ENCODE results near the gene CYP27B1. TPM values are rescaled to one million over a fixed set of nuclear protein-coding genes. Genes with fewer than 3 reads are reported as not detected.
"Not testable (repeated sequence)": the region's sequence is repeated elsewhere in the genome, so short reads cannot be mapped to it uniquely, and the experiment has no call there.

CYP27B1 gene
- total and polyA plus RNA-seq, 5 donors, result 0.12 to 0.22 (median 0.16) TPM; not detected in 1

GRCh38 chr12:57723630-57723962 lies 43.3 kb downstream of the CYP27B1 start:
- Histone ChIP-seq H3K9me3 (ENCODE audit: control insufficient read depth, low read length) (no peaks in the 10 kb centered on the region), H3K27me3 (ENCODE audit: control insufficient read depth, insufficient read depth) (no peaks in the 10 kb centered on the region), H3K4me3 (ENCODE audit: low read length) (no peak overlapping the region), H3K4me1 (ENCODE audit: control insufficient read depth, insufficient read depth, low read length) (peaks cover 2% of the 10 kb centered on the region), H3K27ac (ENCODE audit: low read length) (no peak overlapping the region)
- WGBS, result 55% methylated on average over 2 of the region's 2 CpGs
- ATAC-seq, result no peak
- intact Hi-C loops (cut with DNase I), result no loop called here
- no peak for DNase-seq

DNA sequence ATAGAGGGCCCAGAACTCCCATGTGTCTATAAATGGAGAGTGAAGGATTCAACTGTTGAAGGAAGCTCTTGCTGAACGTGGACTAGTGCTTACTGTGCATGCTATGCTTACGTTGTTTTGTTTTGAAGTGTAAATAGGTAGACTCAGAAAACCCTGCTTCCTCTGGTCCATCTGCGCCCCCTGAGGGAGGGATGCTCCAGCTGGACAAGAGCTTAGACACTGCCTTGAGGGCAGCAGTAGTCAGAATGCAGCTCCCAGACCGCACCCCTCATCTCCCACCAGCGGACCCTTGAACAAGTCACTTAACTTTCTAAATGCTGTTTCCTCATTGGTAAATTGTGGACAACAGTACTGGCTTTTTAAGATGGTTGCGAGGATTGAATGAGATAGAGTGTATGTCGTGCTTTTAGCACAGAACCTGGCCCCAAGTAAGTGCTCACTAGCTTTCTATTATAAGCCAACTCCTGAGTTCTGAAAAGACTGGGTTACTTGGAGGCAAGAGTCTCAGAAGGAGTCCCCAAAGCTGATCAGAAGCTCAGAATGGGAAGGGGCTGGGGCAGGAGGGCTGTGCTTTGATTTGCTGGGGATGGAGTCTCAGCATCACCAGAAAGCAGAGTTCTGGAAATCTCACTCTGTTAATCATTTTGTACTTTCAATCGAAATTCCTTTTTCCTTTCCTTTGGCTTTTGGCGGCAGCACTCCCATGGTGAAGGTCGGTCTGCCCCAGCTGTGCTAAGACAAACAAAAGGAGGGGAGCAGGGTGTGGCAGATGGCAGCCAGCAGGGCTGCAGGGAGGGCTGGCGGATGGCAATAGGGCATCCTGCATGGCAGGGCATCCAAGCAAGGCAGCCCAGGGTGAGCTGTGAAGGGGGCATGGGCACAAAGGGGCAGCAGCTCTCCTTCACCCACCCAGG lies 43.9 kb downstream of the CYP27B1 start:
- WGBS, result 53% methylated on average over 11 of the region's 11 CpGs
- no peak for DNase-seq

GRCh38 chr12:57721846-57722608 lies 44.9 kb downstream of the CYP27B1 start:
- H3K9me3 ChIP-seq (ENCODE audit: control insufficient read depth, low read length); intact Hi-C loops (cut with DNase I); DNase-seq; H3K4me1 ChIP-seq (ENCODE audit: control insufficient read depth, insufficient read depth, low read length); ATAC-seq; H3K27me3 ChIP-seq (ENCODE audit: control insufficient read depth, insufficient read depth); H3K4me3 ChIP-seq (ENCODE audit: low read length); H3K27ac ChIP-seq (ENCODE audit: low read length): not testable (repeated sequence)
- WGBS, result 93% methylated on average over 16 of the region's 16 CpGs

More for the DNA sequence above, 43.9 kb downstream of the CYP27B1 start:
- H3K4me1 ChIP-seq (ENCODE audit: control insufficient read depth, insufficient read depth, low read length), result peaks cover 2% of the 10 kb centered on the region
- H3K27me3 ChIP-seq (ENCODE audit: control insufficient read depth, insufficient read depth), result no peaks in the 10 kb centered on the region
- no peaks in the 10 kb centered on the region for H3K9me3 ChIP-seq (ENCODE audit: control insufficient read depth, low read length)
- ATAC-seq, result no peak
- no peak overlapping the region for H3K4me3 ChIP-seq (ENCODE audit: low read length)
- no peak overlapping the region for H3K27ac ChIP-seq (ENCODE audit: low read length)
- intact Hi-C loops (cut with DNase I), result no loop called here

GRCh38 chr12:57720606-57721595 lies 46.0 kb downstream of the CYP27B1 start:
- ATAC-seq, result peak in 1 of 2 donors; percentile 14

GRCh38 chr12:57719777-57720605 lies 46.9 kb downstream of the CYP27B1 start:
- DNase-seq, result no peak
- no peaks in the 10 kb centered on the region for H3K9me3 ChIP-seq (ENCODE audit: control insufficient read depth, low read length)
- H3K4me3 ChIP-seq (ENCODE audit: low read length), result no peak overlapping the region
- WGBS, result 91% methylated on average over 20 of the region's 20 CpGs
- ATAC-seq, result no peak
- H3K4me1 ChIP-seq (ENCODE audit: control insufficient read depth, insufficient read depth, low read length), result no peaks in the 10 kb centered on the region
- H3K27me3 ChIP-seq (ENCODE audit: control insufficient read depth, insufficient read depth), result no peaks in the 10 kb centered on the region
- intact Hi-C loops (cut with DNase I), result no loop called here
- H3K27ac ChIP-seq (ENCODE audit: low read length), result no peak overlapping the region

More at GRCh38 chr12:57720606-57721595, 46.0 kb downstream of the CYP27B1 start:
- Histone ChIP-seq H3K4me1 (ENCODE audit: control insufficient read depth, insufficient read depth, low read length) (no peaks in the 10 kb centered on the region), H3K27ac (ENCODE audit: low read length) (no peak overlapping the region), H3K27me3 (ENCODE audit: control insufficient read depth, insufficient read depth) (no peaks in the 10 kb centered on the region), H3K4me3 (ENCODE audit: low read length) (no peak overlapping the region), H3K9me3 (ENCODE audit: control insufficient read depth, low read length) (no peaks in the 10 kb centered on the region)
- DNase-seq, result no peak
- 82% methylated on average over 11 of the region's 11 CpGs for WGBS
- intact Hi-C loops (cut with DNase I), result no loop called here

DNA sequence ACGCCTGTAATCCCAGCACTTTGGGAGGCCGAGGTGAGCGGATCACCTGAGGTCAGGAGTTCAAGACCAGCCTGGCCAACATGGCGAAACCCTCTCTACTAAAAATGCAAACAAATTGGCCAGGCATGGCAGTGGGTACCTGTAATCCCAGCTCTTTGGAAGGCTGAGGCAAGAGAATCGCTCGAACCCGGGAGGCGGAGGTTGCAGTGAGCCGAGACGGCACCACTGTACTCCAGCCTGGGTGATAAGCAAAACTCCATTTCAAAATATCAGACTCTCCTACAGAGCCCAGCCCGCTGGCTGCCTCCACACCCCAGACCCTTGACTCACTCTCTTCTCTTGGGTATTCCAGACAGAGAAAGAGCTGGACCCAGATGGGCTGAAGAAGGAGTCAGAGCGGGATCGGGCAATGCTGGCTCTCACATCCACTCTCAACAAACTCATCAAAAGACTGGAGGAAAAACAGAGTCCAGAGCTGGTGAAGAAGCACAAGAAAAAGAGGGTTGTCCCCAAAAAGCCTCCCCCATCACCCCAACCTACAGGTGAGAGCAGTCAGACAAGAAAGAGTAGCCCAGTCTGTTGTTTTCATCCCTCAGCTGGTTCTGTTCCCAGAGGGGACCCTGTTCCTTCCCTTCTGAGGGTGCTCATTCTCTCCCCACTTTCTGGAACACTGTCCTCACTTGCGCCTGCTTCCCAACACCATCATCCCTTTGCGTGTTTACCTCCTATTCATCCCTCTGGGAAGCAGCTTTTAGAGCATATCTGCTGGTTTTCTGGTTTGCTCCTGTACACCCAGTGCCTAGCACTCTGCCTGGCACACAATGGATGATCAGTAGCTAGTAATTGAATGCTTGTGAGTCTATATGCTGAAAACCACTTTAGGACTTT lies 48.0 kb downstream of the CYP27B1 start:
- no peaks in the 10 kb centered on the region for H3K9me3 ChIP-seq (ENCODE audit: control insufficient read depth, low read length)
- 96% methylated on average over 15 of the region's 15 CpGs for WGBS
- H3K27me3 ChIP-seq (ENCODE audit: control insufficient read depth, insufficient read depth), result no peaks in the 10 kb centered on the region
- DNase-seq (no peak), ATAC-seq (no peak)
- H3K27ac ChIP-seq (ENCODE audit: low read length), result no peak overlapping the region
- intact Hi-C loops (cut with DNase I), result no loop called here
- no peaks in the 10 kb centered on the region for H3K4me1 ChIP-seq (ENCODE audit: control insufficient read depth, insufficient read depth, low read length)
- no peak overlapping the region for H3K4me3 ChIP-seq (ENCODE audit: low read length)

DNA sequence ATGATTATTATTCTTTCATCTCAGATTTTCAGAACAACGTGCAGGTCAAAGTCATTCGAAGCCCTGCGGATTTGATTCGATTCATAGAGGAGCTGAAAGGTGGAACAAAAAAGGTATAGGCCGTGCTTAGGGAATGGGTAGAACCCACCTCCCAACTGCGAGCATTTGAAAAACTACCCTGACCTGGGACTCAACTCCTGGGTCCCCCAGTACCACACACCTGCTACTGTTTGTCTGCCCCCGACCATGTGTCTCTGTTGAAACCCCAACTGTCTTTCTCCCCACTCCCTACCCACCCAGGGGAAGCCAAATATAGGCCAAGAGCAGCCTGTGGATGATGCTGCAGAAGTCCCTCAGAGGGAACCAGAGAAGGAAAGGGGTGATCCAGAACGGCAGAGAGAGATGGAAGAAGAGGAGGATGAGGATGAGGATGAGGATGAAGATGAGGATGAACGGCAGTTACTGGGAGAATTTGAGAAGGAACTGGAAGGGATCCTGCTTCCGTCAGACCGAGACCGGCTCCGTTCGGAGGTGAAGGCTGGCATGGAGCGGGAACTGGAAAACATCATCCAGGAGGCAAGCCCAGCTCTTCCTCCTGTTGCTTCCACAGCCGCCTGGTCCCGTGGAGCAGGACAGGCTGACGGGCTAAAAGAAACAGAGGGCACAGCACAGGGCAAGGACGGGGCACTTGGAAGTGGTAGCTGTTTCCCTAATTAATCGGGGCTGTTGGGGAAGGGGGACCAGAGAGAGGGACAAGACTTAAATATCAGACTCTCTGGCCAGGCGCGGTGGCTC lies 48.8 kb downstream of the CYP27B1 start:
- intact Hi-C loops (cut with DNase I), result no loop called here
- no peak for DNase-seq

DNA sequence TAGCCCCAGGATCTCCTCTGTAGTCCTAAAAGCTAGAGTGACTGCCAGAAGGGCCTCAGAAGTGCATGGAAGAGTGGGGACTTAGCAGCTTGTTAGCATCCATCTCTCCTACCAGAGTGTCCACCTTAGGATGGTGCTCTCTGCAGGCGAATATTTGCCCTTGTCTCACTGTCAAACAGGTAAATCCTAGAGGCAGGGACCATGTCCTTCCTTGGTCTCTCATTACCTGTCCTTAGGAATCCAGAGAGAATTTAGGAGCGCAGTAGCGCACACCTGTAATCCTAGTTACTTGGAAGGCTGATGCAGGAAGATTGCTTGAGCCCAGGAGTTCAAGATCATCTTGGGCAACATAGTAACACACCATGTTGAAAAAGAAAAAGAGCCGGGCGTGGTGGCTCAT lies 49.7 kb downstream of the CYP27B1 start:
- Histone ChIP-seq H3K27me3 (ENCODE audit: control insufficient read depth, insufficient read depth) (no peaks in the 10 kb centered on the region), H3K27ac (ENCODE audit: low read length) (no peak overlapping the region), H3K4me1 (ENCODE audit: control insufficient read depth, insufficient read depth, low read length) (no peaks in the 10 kb centered on the region), H3K4me3 (ENCODE audit: low read length) (no peak overlapping the region), H3K9me3 (ENCODE audit: control insufficient read depth, low read length) (no peaks in the 10 kb centered on the region)
- DNase-seq (no peak), ATAC-seq (no peak)
- intact Hi-C loops (cut with DNase I), result no loop called here
- WGBS, result 96% methylated on average over 5 of the region's 5 CpGs

More for the DNA sequence above, 48.8 kb downstream of the CYP27B1 start:
- no peak overlapping the region for H3K4me3 ChIP-seq (ENCODE audit: low read length)
- no peaks in the 10 kb centered on the region for H3K4me1 ChIP-seq (ENCODE audit: control insufficient read depth, insufficient read depth, low read length)
- ATAC-seq, result no peak
- WGBS, result 96% methylated on average over 22 of the region's 22 CpGs
- no peaks in the 10 kb centered on the region for H3K27me3 ChIP-seq (ENCODE audit: control insufficient read depth, insufficient read depth)
- no peak overlapping the region for H3K27ac ChIP-seq (ENCODE audit: low read length)
- H3K9me3 ChIP-seq (ENCODE audit: control insufficient read depth, low read length), result no peaks in the 10 kb centered on the region

DNA sequence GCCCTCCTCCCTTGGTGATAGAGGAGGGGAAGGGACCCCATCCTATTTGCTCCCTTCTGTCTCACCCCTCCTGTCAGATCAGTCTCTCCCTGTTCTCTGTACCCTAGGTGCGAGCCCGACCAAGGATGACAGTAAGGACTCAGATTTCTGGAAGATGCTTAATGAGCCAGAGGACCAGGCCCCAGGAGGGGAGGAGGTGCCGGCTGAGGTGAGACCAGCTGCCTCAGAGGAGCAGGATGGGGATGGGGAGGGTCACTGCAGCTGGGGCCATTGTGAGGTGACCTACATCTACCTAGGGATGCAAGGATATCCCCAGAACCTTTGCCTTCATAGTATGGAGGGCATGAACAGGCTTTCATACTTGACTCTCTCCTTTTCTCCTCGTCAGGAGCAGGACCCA lies 50.6 kb downstream of the CYP27B1 start:
- H3K4me3 ChIP-seq (ENCODE audit: low read length), result no peak overlapping the region
- 95% methylated on average over 4 of the region's 4 CpGs for WGBS
- H3K4me1 ChIP-seq (ENCODE audit: control insufficient read depth, insufficient read depth, low read length), result no peaks in the 10 kb centered on the region
- no peaks in the 10 kb centered on the region for H3K9me3 ChIP-seq (ENCODE audit: control insufficient read depth, low read length)
- intact Hi-C loops (cut with DNase I), result no loop called here
- DNase-seq, result no peak
- no peaks in the 10 kb centered on the region for H3K27me3 ChIP-seq (ENCODE audit: control insufficient read depth, insufficient read depth)
- no peak for ATAC-seq
- no peak overlapping the region for H3K27ac ChIP-seq (ENCODE audit: low read length)

Data from right cardiac atrium (tissue), 5 donors.